ENCODE measurements around the gene LPIN3.

The LPIN3 gene

DNA sequence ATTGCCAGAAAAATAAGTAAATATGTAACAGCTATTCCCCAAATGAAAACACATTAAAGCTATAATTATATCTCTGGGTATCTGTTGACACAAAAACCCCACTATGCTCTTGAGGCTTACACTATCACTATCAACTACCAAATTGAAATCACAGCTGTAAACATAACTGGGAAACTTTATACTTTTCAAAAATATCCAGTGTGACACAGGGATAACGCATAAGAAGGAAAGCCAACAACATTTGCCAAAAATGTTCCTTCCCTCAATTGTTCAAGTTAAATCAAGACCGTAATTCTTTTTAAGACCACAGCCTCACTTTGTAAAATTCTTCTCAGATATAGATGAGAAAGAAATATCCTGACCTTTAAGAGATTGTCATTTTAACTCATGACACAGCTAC, 26.2 kb upstream of the LPIN3 start:
- Mint-ChIP-seq H3K4me1 (ENCODE audit: low read depth) (peaks cover 17% of the 10 kb centered on the region), H3K36me3 (ENCODE audit: low read depth) (peaks cover 1% of the 10 kb centered on the region), H3K27me3 (ENCODE audit: low read depth) (peaks cover 8% of the 10 kb centered on the region), H3K9me3 (no peaks in the 10 kb centered on the region), H3K4me3 (no peak overlapping the region), H3K27ac (no peak overlapping the region)

DNA sequence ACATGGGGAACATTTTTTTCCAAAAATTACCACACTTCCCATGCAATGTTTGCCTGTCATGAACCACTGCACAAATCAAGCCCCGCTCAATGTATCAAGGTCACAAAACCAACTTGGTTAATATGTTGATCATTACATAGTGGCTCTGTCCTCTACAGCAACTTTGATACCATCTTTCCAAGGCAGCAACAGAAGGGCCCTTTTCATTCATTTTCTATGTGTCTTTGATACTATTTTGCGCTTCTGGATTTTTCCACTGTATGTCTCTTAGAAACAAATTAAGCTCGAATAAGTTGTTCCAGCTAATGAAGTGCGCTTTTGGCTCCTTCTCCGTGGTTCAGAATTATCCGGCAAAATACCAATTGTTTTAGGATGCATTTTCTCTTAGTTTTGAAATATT, 24.6 kb upstream of the LPIN3 start:
- H3K4me3 Mint-ChIP-seq = peak overlapping the region; percentile 79
- peaks cover 1% of the 10 kb centered on the region for H3K36me3 Mint-ChIP-seq (ENCODE audit: low read depth)
- H3K27ac Mint-ChIP-seq = peak overlapping the region; percentile 11
- H3K27me3 Mint-ChIP-seq (ENCODE audit: low read depth) = peaks cover 6% of the 10 kb centered on the region
- H3K9me3 Mint-ChIP-seq = no peaks in the 10 kb centered on the region
- peaks cover 19% of the 10 kb centered on the region for H3K4me1 Mint-ChIP-seq (ENCODE audit: low read depth)

- no peaks in the 10 kb centered on the region for H3K9me3 Mint-ChIP-seq
- peaks cover 19% of the 10 kb centered on the region for H3K4me1 Mint-ChIP-seq (ENCODE audit: low read depth)
- H3K27ac Mint-ChIP-seq = peak overlapping the region; percentile 64
- H3K4me3 Mint-ChIP-seq = peak overlapping the region; percentile 79
- peaks cover 6% of the 10 kb centered on the region for H3K27me3 Mint-ChIP-seq (ENCODE audit: low read depth)
- no peaks in the 10 kb centered on the region for H3K36me3 Mint-ChIP-seq (ENCODE audit: low read depth)
Measured at GRCh38 chr20:41316602-41317545, 23.7 kb upstream of the LPIN3 start.

- peak within 1 kb of the TSS; percentile 64 for H3K27ac Mint-ChIP-seq
- no peaks in the 10 kb centered on the region for H3K9me3 Mint-ChIP-seq
- H3K4me1 Mint-ChIP-seq (ENCODE audit: low read depth) = peaks cover 19% of the 10 kb centered on the region
- peaks cover 6% of the 10 kb centered on the region for H3K27me3 Mint-ChIP-seq (ENCODE audit: low read depth)
- peak within 1 kb of the TSS; percentile 79 for H3K4me3 Mint-ChIP-seq
- no peaks in the 10 kb centered on the region for H3K36me3 Mint-ChIP-seq (ENCODE audit: low read depth)
Measured at GRCh38 chr20:41317546-41318270, 22.9 kb upstream of the LPIN3 start, which contains the start of gene ZHX3. Gene ZHX3, minus strand, starts transcription at chr20:41317731. Its CDS starts 112,815 bp downstream, at chr20:41204916.

- peak overlapping the region; percentile 67 for H3K4me3 Mint-ChIP-seq
- no peak overlapping the region for H3K27ac Mint-ChIP-seq
- no peaks in the 10 kb centered on the region for H3K36me3 Mint-ChIP-seq (ENCODE audit: low read depth)
- H3K9me3 Mint-ChIP-seq = no peaks in the 10 kb centered on the region
- H3K4me1 Mint-ChIP-seq (ENCODE audit: low read depth) = peaks cover 19% of the 10 kb centered on the region
- H3K27me3 Mint-ChIP-seq (ENCODE audit: low read depth) = peaks cover 6% of the 10 kb centered on the region
Measured at GRCh38 chr20:41318271-41318649, 22.4 kb upstream of the LPIN3 start.

DNA sequence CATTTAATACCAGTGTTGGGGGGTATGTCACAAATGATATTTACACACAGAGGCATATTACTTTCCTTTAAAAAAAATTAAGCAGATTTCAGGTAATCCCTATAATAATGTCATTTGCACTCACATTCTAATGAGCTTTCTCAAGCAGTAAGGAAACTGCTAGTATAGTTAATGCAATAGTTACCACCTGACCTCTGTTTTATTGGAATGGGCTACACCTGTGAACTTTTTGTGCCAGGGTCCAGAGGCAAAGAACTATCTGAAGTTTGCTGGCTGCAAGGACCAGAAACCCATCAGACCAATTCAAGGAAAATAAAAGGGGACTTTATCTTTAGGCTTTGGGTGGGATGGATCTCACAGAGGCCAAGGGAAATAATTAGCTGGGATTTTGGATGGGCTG, 20.2 kb upstream of the LPIN3 start:
- H3K4me1 Mint-ChIP-seq (ENCODE audit: low read depth) = peaks cover 17% of the 10 kb centered on the region
- peaks cover 6% of the 10 kb centered on the region for H3K27me3 Mint-ChIP-seq (ENCODE audit: low read depth)
- H3K36me3 Mint-ChIP-seq (ENCODE audit: low read depth) = no peaks in the 10 kb centered on the region
- H3K4me3 Mint-ChIP-seq = no peak overlapping the region
- H3K9me3 Mint-ChIP-seq = no peaks in the 10 kb centered on the region
- H3K27ac Mint-ChIP-seq = no peak overlapping the region

GRCh38 chr20:41320976-41321375, 19.6 kb upstream of the LPIN3 start:
- H3K27me3 Mint-ChIP-seq (ENCODE audit: low read depth) = peaks cover 6% of the 10 kb centered on the region
- H3K27ac Mint-ChIP-seq = no peak overlapping the region
- no peaks in the 10 kb centered on the region for H3K9me3 Mint-ChIP-seq
- H3K36me3 Mint-ChIP-seq (ENCODE audit: low read depth) = no peaks in the 10 kb centered on the region
- no peak overlapping the region for H3K4me3 Mint-ChIP-seq
- peaks cover 14% of the 10 kb centered on the region for H3K4me1 Mint-ChIP-seq (ENCODE audit: low read depth)

- no peaks in the 10 kb centered on the region for H3K27me3 Mint-ChIP-seq (ENCODE audit: low read depth)
- H3K27ac Mint-ChIP-seq = no peak overlapping the region
- H3K4me1 Mint-ChIP-seq (ENCODE audit: low read depth) = peaks cover 12% of the 10 kb centered on the region
- no peak overlapping the region for H3K4me3 Mint-ChIP-seq
- no peaks in the 10 kb centered on the region for H3K36me3 Mint-ChIP-seq (ENCODE audit: low read depth)
- H3K9me3 Mint-ChIP-seq = no peaks in the 10 kb centered on the region
Measured at GRCh38 chr20:41327178-41327577, 13.4 kb upstream of the LPIN3 start.

- H3K27ac Mint-ChIP-seq = peak overlapping the region; percentile 42
- H3K4me3 Mint-ChIP-seq = no peak overlapping the region
- H3K36me3 Mint-ChIP-seq (ENCODE audit: low read depth) = no peaks in the 10 kb centered on the region
- H3K9me3 Mint-ChIP-seq = no peaks in the 10 kb centered on the region
- no peaks in the 10 kb centered on the region for H3K27me3 Mint-ChIP-seq (ENCODE audit: low read depth)
- peaks cover 12% of the 10 kb centered on the region for H3K4me1 Mint-ChIP-seq (ENCODE audit: low read depth)
Measured at GRCh38 chr20:41329435-41330342, 10.9 kb upstream of the LPIN3 start.

DNA sequence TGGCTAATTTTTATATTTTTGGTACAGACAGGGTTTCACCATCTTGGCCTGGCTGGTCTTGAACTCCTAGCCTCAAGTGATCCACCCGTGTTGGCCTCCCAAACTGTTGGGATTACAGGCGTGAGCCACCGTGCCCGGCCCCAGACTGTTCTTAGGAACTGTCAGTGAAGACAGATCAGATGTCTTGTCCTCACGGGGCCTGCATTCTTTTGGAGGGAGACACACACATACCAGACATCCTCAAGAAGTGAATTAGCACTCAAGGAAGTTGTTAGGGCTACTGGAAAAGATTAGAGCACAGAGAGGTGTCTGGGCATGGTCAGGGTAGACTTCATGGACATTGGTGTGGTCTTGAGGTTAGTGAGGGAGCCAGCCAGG, 10.3 kb upstream of the LPIN3 start:
- Mint-ChIP-seq H3K4me1 (ENCODE audit: low read depth) (peaks cover 12% of the 10 kb centered on the region), H3K4me3 (no peak overlapping the region), H3K27me3 (ENCODE audit: low read depth) (no peaks in the 10 kb centered on the region), H3K36me3 (ENCODE audit: low read depth) (no peaks in the 10 kb centered on the region), H3K9me3 (no peaks in the 10 kb centered on the region), H3K27ac (no peak overlapping the region)

- Mint-ChIP-seq H3K27me3 (ENCODE audit: low read depth) (no peaks in the 10 kb centered on the region), H3K27ac (no peak overlapping the region), H3K4me3 (no peak overlapping the region), H3K4me1 (ENCODE audit: low read depth) (peaks cover 12% of the 10 kb centered on the region), H3K36me3 (ENCODE audit: low read depth) (no peaks in the 10 kb centered on the region), H3K9me3 (no peaks in the 10 kb centered on the region)
Measured at GRCh38 chr20:41330941-41331340, 9.7 kb upstream of the LPIN3 start.

- Mint-ChIP-seq H3K36me3 (ENCODE audit: low read depth) (no peaks in the 10 kb centered on the region), H3K27ac (no peak overlapping the region), H3K4me3 (no peak overlapping the region), H3K4me1 (ENCODE audit: low read depth) (peaks cover 12% of the 10 kb centered on the region), H3K27me3 (ENCODE audit: low read depth) (no peaks in the 10 kb centered on the region), H3K9me3 (no peaks in the 10 kb centered on the region)
Measured at GRCh38 chr20:41331731-41332130, 8.9 kb upstream of the LPIN3 start.

GRCh38 chr20:41334036-41334435, 6.6 kb upstream of the LPIN3 start:
- Mint-ChIP-seq H3K4me3 (no peak overlapping the region), H3K4me1 (ENCODE audit: low read depth) (peaks cover 11% of the 10 kb centered on the region), H3K27ac (no peak overlapping the region), H3K36me3 (ENCODE audit: low read depth) (no peaks in the 10 kb centered on the region), H3K27me3 (ENCODE audit: low read depth) (no peaks in the 10 kb centered on the region), H3K9me3 (no peaks in the 10 kb centered on the region)
